Anterior cingulate cortex (tissue), 58 donors: ENCODE measurements around the gene ZNF384.

Experiments
- DNase-seq, 58 donors: peaks; one replicate each; lab custom pipeline; 2025; lab: John Stamatoyannopoulos, UW

The ZNF384 gene

GRCh38 chr12:6699989-6700645 is 10.9 kb upstream of the ZNF384 start:
- peak in 24 of 58 donors; percentile 8 to 45 (median 26) for DNase-seq

- DNase-seq, result no peak
Observed at GRCh38 chr12:6699259-6699988, 10.2 kb upstream of the ZNF384 start.

GRCh38 chr12:6698352-6699046 is 9.3 kb upstream of the ZNF384 start:
- DNase-seq, result peak in 2 of 58 donors; percentile 16 to 38

- DNase-seq, result peak in 4 of 58 donors; percentile 3 to 51 (median 16)
Observed at GRCh38 chr12:6697584-6698351, 8.6 kb upstream of the ZNF384 start.

- no peak for DNase-seq
Observed at GRCh38 chr12:6696690-6697583, 7.8 kb upstream of the ZNF384 start.

- DNase-seq, result no peak
Observed at GRCh38 chr12:6695313-6696045, 6.3 kb upstream of the ZNF384 start.

GRCh38 chr12:6694701-6695100 is 5.5 kb upstream of the ZNF384 start:
- no peak for DNase-seq

- DNase-seq, result no peak
Observed at GRCh38 chr12:6693832-6694355, 4.7 kb upstream of the ZNF384 start.

- DNase-seq, result peak in 3 of 58 donors; percentile 10 to 47 (median 25)
Observed at GRCh38 chr12:6692888-6693287, 3.7 kb upstream of the ZNF384 start.

- peak in 2 of 58 donors; percentile 3 to 4 for DNase-seq
Observed at GRCh38 chr12:6691473-6691872, 2.3 kb upstream of the ZNF384 start.

GRCh38 chr12:6688543-6688998 is 604 bp downstream of the ZNF384 start:
- peak in 21 of 58 donors; percentile 35 to 92 (median 84) for DNase-seq

- DNase-seq, result no peak
Observed at GRCh38 chr12:6685814-6686213, 3.4 kb downstream of the ZNF384 start.

- DNase-seq, result peak in 3 of 58 donors; percentile 12 to 15 (median 13)
Observed at GRCh38 chr12:6684609-6685008, 4.6 kb downstream of the ZNF384 start.

GRCh38 chr12:6676962-6677361 is 12.2 kb downstream of the ZNF384 start:
- DNase-seq, result no peak

- DNase-seq, result no peak
Observed at GRCh38 chr12:6672143-6672542, 17.0 kb downstream of the ZNF384 start.

- no peak for DNase-seq
Observed at GRCh38 chr12:6667559-6668210, 21.5 kb downstream of the ZNF384 start.

GRCh38 chr12:6666211-6666610 is 23.0 kb downstream of the ZNF384 start:
- DNase-seq, result no peak

- no peak for DNase-seq
Observed at GRCh38 chr12:6664902-6665301, 24.3 kb downstream of the ZNF384 start.
